M059J (cell line): Measurements from ENCODE around the gene TMEM237. TPM values are rescaled to one million over a fixed set of nuclear protein-coding genes. Genes with fewer than 3 reads are reported as not detected.
A peak's percentile ranks its signal among the peaks of the same experiment; 100 is the strongest.

Experiments used
- DNase-seq: peaks from one replicate; pipeline ENCODE4 v3.0.0-alpha.2; 2012; ENCODE audit warnings: low read depth
- total RNA-seq: library from RNA; depleted of rRNA; stranded (reverse); fragments of >200 nt; shearing (Covaris generic); gene quantifications from 2 replicates; pipeline ENCODE4 v1.2.3, GENCODE V29; 2014

TMEM237 gene
- total RNA-seq, 1 experiment from 2014 or later: 68.8 TPM

DNA sequence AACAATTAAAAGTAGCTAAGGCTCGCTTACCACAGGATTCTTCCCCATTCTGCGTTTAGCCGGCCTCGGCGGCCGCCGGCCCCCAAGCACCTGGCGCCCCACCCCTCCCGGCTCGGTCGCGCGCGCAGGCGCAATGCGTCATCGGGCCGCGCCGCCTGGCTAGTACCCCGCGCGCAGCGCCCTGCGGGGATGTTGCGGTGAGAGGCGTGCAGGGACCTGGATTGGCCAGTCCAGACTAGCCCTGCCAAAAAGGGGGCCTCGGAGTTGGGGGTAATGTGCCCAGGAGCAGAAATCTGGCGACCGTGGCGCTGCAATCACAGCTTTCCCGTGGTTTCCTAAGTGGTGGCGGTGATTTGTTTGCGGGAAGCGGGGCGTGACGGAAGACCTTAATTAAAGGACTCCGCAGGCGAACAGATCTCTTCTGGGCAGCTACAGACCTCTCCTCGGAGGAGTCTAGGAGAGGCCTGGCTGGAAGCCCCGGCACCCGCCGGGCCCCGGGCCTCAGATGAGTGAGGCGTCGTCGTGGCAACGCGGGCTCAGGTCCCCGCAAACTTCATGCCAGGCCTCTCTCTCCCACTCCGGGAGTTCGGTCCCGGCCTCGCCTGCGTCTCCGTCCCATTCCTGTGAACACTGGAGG, 606 bp downstream of the TMEM237 start:
- peak; percentile 78 for DNase-seq

DNA sequence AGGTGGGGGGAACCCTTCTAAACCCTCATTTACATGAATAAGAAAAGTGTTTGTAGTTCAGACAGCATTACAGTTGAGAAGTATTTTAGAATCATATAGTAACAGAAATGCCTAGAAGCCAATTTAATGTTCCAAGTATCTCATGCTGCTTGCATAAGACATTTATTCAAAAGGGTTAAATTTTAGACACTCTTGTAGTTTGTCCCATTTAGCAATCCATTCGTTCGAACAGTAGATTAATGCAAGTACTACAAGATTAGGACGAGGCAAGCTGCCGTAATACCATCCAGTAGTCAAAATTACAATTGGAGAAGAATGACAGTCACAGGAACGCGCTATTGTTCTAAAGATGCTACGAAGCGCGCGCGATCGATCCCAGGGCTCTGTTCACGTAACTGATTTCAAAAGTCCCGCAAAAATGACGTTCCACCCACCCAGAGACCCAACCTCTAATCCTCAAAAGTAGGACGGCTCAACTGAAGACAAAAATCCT, 1.2 kb downstream of the TMEM237 start:
- no peak for DNase-seq

DNA sequence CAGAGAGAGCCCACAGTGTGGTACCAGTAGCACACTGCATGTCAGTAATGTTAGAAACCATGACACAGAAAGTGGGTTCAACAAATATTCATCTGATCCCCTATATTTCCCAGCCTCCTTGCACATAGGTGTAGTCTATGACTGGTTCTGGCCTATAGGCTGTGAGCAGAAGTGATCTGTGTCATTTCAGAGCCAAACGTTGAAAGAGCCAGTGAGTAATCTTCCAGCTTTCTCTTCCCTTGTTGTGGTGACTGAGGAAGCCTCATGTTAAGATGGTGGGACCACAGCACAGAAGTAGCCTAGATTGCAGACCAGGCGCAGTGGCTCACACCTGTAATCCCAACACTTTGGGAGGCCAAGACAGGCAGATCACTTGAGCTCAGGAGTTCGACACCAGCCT, 4.1 kb downstream of the TMEM237 start:
- DNase-seq: no peak

- DNase-seq: no peak
Observed at GRCh38 chr2:201638326-201638725, 5.0 kb downstream of the TMEM237 start.

DNA sequence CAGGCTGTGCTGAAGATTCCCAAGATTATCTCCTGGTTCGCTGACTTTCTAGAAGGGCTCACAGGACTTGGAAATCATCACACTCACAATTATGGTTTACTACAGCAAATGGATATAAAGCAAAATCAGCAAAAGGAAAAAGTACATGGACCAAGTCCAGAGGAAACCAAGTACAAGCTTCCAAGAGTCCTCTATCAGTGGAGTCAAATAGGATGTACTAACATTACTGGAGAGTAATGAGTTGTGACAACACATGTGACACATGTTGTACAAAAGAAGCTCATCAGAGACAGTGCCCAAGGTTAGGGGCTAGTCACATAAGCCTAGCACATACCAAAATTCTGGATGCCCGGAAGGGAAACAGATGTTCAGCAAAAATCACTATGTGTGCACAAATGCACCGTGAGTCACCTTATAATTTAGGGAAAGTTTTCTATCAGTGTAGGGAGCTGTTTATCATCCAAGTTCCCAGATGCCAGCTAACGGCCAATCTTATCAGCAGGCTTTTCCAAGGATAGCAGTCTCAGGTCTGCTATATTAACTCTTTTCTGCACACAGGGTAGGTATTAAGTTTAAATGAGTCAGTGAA, 9.5 kb downstream of the TMEM237 start:
- DNase-seq: no peak

DNA sequence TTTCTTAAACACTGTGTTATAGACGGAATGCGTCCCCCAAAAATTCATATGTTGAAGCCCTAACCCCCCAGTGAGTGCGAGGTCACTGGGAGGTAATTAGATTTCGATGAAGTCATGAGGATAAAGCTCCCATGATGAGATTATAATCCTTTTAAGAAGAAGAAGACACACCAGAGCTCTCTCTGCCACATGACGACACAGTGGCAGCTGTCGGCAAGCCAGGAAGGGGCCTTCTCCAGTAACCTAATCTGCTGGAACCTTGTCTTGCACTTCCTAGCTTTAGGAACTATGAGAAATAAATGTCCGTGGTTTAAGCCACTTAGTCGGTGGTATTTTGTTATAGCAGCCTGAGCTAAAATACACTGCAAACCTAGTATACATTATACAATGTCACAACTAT, 12.3 kb downstream of the TMEM237 start:
- no peak for DNase-seq

- no peak for DNase-seq
Observed at GRCh38 chr2:201630577-201630976, 12.7 kb downstream of the TMEM237 start.

DNA sequence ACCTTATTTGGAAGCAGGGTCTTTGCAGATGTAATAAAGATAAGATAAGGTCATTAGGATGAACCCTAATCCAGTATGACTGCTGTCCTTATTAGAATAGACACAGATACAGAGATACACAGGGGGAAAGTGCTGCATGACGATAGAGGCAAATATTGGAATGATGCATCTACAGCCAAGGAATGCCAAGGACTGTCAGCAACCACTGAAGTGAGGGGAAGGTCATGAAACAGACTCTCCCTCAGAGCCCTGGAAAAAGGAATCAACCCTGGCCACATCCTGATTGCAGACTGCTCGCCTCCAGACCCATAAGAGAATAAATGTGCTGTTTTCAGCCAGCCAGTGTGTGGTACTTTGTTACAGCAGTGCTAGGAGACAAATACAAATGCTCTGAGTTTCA, 14.8 kb downstream of the TMEM237 start:
- no peak for DNase-seq

DNA sequence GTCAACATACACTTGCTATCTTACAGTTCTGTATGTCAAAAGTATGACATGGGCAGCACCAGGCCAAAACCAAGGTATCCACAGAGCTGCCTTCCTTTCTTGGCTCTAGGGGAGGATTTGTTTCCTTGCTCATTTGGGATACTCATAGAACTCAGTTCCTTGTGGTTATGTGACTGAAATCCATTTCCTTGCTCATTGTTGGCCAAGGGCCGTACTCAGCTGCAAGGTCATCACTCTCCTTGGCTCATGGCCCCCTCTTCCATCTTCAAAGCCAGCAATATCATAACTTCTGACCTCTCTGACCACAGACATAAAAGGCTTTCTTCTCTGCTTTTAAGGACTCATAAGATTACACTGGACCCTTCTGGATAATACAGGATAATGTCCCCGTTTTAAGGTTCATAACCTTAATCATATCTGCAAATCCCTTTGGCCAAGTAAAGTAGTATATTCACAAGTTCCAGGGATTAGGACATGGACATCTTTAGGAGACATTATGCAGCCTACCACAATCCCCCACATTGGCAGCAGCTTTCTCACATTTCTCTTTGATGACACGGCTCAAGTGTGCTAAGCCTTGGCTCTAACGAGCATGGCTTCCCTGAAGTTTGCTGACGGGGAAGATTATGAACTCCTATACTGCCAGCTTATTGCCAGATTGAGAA, 20.9 kb downstream of the TMEM237 start:
- peak; percentile 6 for DNase-seq

DNA sequence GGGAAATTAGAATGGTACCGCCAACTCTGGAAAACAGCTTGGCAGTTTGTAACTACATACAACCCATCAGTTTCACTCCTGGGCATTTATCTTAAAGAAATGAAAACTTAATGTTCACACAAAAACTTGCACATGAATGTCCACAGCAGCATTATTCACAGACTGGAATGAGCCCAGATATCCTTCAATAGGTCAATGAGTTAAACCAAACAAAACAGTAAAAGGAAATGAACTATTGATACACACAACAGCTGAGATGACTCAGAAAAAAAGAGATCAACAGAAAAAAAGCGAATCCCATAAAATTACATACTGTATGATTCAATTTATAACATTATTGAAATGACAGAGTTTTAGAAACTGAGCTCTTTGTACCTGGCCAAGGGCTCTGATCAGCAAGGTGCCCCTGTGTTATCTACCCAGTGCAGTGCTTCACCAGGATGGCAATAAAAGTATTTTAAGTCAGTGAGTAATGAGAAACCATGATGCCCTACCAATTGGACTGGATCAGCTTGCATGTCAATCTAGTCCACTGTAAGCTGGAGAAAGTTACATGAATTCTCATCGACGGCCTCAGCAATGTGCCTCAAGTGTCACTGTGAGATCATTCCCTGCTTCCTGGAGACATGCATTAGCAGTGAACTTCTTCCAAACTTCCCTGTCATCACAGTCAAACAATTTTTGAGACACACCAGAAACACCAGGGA, 21.9 kb downstream of the TMEM237 start:
- no peak for DNase-seq

DNA sequence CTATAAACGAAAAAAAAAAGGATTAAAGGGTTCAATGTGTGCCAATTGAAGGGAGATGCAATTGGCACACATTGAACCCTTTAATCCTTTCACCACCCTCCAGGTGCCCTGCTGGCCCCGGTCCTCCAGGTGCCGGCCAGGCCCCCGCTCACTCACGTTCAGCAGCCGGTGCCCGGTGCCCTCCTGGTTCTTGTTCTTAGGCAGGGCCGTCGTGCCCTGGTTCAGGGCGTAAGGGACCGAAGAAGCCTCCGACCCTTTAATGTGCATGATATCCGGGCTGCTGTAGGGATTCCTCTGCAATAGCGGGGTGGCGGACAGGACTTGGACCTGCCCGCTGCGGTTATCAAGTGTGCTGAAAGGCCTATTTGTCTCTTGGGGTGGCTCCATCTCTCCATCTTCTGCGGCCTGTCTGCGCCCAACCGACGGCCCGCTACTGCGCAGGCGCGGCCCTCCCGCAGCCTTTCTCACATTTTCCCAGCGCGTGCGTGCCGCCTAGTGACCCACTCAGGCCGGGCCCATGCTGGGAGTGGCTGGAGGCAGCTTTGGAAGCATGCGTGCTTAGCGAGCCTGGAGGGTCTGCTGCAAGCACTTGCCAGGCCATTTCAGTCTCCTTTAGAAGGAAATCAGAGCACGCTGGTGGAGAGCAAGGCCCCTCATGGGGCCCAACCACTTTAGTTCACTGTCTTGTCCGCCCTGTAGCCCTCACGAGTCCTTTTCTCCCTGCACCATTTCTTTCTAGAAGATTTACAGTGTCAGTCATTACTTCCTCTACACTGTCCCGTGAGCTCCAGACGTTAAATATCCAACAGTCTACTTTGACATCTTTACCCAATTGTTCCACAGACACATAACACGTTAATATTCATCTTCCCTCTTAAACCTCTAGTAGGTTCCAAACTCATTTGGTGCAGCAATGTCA, 24.3 kb downstream of the TMEM237 start:
- no peak for DNase-seq

DNA sequence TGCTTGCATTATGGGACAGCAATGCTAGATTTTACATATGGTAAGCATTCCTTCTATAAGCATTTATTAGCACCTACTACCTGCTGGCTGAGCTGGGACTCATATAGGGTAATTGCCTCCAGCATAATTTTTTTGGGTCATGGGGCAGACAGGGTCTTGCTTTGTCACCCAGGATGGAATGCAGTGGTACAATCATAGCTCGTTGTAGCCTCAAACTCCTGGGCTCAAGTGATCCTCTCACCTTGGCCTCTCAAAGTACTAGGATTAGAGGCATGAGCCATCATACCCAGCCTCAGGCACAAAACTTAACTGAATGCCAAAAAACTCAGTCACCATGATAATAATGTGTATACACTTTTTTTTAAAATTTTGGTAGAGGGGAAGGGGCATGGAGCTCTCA, 35.3 kb downstream of the TMEM237 start:
- peak; percentile 56 for DNase-seq

DNA sequence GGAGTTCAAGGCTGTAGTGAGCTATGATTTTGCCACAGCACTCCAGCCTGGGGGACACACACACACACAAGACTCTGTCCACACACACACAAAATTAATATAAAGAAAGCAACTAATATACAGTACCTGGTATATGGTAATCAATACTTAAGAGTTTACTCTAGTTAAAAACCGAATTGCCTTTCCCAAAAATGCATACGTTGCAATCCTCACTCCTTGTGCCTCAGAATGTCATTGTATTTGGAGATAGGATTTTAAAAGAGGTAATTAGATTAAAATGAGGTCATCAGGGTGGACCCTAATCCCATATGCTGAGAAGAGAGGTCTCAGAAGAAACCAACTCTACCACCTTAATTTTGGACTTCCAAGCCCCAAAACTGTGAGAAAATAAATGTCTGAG, 35.7 kb downstream of the TMEM237 start:
- DNase-seq: no peak

GRCh38 chr2:201600906-201601305, 42.4 kb downstream of the TMEM237 start:
- peak; percentile 69 for DNase-seq

GRCh38 chr2:201597397-201597796, 45.9 kb downstream of the TMEM237 start:
- DNase-seq: no peak

GRCh38 chr2:201580486-201580885, 62.8 kb downstream of the TMEM237 start:
- DNase-seq: peak; percentile 26

GRCh38 chr2:201579536-201579935, 63.8 kb downstream of the TMEM237 start:
- no peak for DNase-seq

- no peak for DNase-seq
Observed at GRCh38 chr2:201575971-201576370, 67.3 kb downstream of the TMEM237 start.

- DNase-seq: no peak
Observed at GRCh38 chr2:201574766-201575165, 68.5 kb downstream of the TMEM237 start.

DNA sequence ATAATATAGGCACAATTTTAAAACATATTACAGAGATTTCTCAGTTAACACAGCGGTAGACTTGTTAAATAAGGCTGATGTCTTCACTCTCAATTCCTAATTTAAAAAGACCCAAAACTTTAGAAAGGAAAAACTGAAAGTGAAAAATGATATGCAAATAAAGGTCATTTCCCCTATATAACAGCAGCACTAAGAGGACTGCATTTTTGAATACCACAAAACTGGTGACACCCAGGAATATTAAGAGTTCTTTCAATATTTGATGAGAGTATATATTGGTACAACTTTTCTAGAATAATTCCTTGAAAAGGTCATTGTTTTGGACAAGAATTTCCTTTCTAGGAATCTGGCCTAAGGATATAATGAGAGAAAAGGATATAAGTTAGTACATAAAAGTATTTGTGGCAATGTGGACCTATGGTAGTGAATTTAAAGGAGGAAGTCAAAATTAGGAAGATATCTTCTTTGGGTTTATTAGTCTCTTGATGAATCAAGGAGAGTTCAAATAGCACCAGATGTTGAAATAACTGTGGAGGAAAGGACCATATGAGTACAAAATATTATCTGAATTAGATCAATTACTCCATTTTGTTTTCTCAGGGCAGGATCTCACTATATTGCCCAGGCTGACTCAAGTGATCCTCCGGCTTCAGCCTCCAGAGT, 70.3 kb downstream of the TMEM237 start:
- DNase-seq: no peak
